GM19452 (cell line): ENCODE results near the gene EGR1.
"Not testable (repeated sequence)": the region's sequence is repeated elsewhere in the genome, so short reads cannot be mapped to it uniquely, and the experiment has no call there.

Source experiments
- ATAC-seq: cut with Tn5 transposase; IDR thresholded peaks from one replicate; pipeline ENCODE4 v1.9.1; 2021; ENCODE audit not compliant: unreplicated experiment

EGR1 gene

DNA sequence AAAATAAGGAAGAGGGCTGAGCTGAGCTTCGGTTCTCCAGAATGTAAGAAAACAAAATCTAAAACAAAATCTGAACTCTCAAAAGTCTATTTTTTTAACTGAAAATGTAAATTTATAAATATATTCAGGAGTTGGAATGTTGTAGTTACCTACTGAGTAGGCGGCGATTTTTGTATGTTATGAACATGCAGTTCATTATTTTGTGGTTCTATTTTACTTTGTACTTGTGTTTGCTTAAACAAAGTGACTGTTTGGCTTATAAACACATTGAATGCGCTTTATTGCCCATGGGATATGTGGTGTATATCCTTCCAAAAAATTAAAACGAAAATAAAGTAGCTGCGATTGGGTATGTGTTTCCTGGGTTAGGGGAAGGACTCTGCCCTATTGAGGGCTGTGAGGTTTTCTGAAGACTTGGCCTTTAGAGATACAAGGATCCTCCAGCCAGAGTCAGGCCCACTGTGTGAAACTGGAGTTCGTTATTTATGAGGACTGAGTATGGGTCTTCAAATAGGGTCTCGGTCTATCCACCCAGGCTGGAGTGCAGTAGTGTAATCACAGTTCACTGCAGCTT lies 3.8 kb downstream of the EGR1 start:
- no peak for ATAC-seq

- ATAC-seq: no peak
Measured at GRCh38 chr5:138469540-138470321, 4.5 kb downstream of the EGR1 start.

- ATAC-seq: no peak
Measured at GRCh38 chr5:138470322-138471051, 5.2 kb downstream of the EGR1 start.

DNA sequence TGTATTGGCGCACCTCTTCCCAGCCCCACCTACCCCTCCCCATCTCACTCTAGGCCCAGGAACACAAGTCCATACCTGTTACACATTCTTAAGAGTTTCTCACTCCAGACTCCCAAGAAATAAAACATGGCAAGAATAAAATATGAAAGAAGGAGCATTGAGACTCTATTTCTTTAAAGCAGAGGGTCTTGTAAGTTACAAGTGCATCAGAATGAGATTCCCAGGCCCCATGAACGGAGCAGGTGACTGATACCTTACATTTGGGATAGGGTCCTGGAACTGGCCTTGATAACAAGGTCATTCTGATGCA lies 5.7 kb downstream of the EGR1 start:
- ATAC-seq: no peak

GRCh38 chr5:138472353-138472752 lies 7.1 kb downstream of the EGR1 start:
- no peak for ATAC-seq

DNA sequence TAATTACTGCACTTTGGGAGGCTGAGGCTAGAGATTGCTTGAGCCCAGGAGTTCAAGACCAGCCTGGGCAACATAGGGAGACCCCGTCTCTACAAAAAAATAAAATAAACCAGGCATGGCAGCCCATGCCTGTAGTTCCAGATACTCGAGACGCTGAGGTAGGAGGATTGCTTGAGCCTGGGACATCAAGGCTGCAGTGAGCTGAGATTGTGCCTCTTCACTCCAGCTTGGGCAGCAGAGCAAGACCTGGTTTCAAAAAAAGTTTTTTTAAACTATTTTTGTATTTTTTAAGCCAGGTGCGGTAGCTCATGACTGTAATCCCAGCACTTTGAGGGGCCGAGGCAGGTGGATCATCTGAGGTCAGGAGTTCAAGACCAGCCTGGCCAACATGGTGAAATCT lies 7.9 kb downstream of the EGR1 start:
- ATAC-seq: not testable (repeated sequence)

DNA sequence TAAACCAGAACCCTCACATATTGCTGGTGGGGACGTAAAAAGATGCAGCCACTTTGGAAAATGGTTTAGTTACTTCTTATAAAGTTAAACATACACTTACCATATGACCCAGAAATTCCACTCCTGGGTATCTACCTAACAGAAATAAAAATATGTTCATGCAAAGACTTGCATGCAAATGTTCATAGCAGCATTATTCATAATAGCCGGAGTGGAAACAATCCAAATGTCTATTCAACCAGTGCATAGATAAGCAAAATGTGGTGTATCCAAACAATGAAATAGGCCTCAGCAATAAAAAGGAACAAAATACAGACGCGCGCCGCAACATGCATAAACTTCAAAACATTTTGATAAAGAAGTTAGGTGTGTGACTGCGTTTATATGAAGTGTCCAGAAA lies 11.6 kb downstream of the EGR1 start:
- no peak for ATAC-seq

- no peak for ATAC-seq
Measured at GRCh38 chr5:138482638-138483037, 17.4 kb downstream of the EGR1 start.

GRCh38 chr5:138488481-138488945 lies 23.2 kb downstream of the EGR1 start:
- no peak for ATAC-seq

- ATAC-seq: no peak
Measured at GRCh38 chr5:138489683-138490061, 24.4 kb downstream of the EGR1 start.

DNA sequence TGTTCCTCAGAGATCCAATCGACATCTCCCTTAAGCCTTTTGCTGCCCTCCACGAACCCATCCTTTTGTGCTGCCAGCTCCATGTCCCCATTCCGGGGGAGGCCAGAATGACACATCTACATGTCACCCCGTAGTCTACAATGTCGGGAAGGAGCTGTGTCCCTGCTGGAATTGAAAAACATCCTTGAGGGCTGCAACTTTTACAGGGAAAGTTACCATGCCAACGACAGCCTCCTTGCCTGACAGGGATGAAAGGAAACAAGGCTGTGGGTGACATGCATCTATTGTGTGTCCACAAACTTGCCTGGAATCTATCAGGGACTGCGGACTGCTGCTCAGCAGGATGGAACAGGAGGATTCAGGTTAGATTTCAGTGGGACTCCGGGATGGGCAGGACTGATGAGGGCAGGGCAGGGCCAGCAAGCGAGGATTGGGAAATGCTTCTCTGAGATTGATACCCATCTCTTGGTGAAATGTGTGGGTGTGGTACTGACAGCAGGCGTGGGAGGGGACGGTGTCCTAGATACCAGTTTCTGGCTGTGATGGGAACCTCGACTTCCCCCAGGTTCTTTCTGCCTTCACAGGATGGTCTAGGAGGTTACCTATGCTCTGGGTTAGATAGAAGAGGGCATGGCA lies 25.5 kb downstream of the EGR1 start:
- ATAC-seq: no peak

DNA sequence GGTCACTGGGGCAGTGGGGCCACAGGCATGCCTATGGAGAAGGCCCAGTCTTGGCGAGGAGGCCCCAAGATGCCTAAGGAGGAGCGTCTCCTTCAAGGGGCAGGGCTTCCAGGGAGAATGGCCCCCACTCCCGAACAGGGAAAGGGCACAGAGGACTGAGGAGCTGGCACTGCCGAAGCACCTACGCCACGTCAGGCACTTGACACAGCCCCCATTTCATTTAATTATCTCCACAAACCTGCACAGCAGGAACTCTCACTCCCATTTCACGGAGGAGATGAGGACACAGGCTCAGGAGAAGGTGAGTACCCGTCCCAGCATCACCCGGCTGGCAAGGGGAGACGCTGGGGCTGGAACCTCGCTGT lies 26.0 kb downstream of the EGR1 start:
- no peak for ATAC-seq

- ATAC-seq: peak; percentile 99
Measured at GRCh38 chr5:138491669-138492559, 26.6 kb downstream of the EGR1 start.

GRCh38 chr5:138492560-138493045 lies 27.3 kb downstream of the EGR1 start:
- ATAC-seq: no peak

DNA sequence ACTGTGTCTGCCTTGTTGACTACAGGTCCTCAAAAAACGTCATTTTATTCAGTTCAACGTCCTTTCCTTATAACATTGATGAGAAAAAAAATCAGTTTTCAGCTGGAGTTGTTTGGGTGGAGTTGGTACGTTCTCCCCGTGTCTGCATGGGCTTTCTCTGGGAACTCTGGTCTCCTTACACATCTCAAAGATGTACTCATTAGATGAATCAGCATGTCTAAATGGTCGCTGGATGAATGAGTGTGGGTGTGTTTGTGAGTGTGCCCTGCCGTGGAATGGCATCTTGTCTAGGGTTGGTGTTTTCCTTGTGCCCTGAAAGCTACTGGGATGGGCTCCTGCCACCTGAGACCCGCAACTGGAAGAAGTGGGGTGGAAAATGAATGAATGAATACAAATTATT lies 30.1 kb downstream of the EGR1 start:
- ATAC-seq: no peak

- ATAC-seq: no peak
Measured at GRCh38 chr5:138498376-138498775, 33.1 kb downstream of the EGR1 start.

DNA sequence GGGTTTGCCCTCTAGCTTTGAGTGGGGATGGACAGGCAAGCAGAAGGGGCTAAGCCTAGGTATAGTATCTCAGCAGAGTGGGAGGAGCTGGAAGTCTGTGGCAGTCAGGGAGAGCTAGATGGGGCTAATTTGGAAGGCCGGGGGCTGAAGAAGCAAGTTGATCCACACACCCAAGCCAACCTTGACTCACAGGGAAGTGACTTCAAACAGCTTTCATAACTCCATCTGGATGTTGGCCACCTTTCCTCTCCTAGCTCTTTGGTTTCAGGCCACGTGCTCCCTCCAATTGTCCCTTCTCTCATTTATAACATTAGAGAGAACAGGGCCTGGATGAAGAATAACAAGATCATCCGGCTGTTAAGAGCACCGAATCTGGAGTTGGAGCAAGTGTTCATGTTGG lies 36.8 kb downstream of the EGR1 start:
- no peak for ATAC-seq

DNA sequence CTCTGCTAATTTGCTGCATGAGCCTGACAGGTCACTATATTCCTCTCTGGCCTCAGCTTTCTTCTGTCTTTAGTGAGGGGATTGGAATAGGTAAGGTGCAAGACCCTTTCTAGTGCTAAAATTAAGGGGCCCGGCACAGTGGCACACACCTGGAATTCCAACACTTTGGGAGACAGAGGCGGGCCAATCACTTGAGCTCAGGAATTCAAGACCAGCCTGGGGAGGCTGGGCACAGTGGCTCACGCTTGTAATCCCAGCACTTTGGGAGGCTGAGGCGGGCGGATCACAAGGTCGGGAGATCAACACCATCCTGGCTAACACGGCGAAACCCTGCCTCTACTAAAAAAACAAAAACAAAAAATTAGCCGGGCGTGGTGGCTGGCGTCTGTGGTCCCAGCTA lies 37.2 kb downstream of the EGR1 start:
- ATAC-seq: no peak

DNA sequence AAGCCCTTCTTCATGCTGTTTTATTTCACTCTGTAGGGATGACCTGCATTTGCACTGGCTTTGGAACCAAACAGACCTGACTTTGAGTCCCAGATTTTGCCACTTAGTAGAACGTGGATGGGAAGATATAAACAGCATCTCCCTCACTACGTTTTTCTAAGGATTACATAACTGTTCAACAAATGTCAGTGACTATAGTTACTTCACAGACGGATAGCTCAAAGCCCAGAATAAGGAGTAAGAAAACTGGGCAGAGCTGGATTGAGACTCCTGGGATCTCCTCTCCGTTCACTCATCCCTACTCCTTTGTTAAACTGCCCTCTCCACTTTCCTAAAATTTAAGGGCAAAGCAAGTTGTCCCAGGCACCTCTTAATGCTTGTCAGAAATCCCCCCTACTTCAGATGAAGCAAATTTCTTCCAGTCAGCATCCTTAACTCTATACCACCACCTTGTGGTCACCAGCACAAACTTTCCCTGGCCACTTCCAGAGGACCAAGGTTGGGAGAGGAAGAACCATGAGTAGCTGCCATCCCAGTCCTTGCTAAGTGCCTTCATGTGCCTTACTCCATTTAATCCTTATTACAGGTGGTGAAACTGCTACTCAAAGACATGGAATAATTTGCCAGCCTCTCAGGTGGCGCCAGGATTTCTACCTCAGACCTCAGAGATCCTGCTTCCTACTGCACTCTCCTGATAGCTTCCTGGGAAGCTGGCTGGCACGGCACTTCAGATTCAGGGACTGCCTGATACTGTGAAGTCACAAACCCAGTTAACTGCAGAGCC lies 38.4 kb downstream of the EGR1 start:
- ATAC-seq: no peak

- ATAC-seq: no peak
Measured at GRCh38 chr5:138504799-138505198, 39.5 kb downstream of the EGR1 start.
